ENCODE measurements around the gene SEC22A.

DNA sequence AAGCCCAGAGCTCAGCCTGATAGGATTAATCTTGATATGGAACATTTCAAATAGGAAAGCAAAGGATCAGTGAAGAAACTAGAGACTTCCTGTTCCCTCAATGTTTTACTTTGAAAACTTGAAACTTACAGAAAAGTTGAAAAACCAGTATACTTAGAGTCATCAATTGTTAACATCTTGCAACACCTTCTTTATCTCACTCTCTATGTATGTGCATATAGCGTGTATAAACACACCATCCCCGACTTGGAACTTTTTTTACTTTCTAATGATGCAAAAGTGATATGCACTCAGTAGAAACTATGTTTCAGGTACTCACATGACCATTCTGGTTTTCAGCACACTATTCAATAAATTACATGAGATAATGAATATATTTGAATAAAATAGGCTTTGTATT lies 60.5 kb downstream of the SEC22A start:
- TF ChIP-seq POLR2AphosphoS5 (IDR thresholded peaks at IDR 0.05) = no peak
- TF ChIP-seq, protein P1, sequence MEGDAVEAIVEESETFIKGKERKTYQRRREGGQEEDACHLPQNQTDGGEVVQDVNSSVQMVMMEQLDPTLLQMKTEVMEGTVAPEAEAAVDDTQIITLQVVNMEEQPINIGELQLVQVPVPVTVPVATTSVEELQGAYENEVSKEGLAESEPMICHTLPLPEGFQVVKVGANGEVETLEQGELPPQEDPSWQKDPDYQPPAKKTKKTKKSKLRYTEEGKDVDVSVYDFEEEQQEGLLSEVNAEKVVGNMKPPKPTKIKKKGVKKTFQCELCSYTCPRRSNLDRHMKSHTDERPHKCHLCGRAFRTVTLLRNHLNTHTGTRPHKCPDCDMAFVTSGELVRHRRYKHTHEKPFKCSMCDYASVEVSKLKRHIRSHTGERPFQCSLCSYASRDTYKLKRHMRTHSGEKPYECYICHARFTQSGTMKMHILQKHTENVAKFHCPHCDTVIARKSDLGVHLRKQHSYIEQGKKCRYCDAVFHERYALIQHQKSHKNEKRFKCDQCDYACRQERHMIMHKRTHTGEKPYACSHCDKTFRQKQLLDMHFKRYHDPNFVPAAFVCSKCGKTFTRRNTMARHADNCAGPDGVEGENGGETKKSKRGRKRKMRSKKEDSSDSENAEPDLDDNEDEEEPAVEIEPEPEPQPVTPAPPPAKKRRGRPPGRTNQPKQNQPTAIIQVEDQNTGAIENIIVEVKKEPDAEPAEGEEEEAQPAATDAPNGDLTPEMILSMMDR (IDR thresholded peaks at IDR 0.05) = no peak
- TF ChIP-seq POLR2A (IDR thresholded peaks at IDR 0.05) = no peak
